ENCODE data around the gene FAM107A. TPM values are rescaled to one million over a fixed set of nuclear protein-coding genes. Genes with fewer than 3 reads are reported as not detected.

The FAM107A gene
- total and polyA plus RNA-seq, 9 of the 15 experiments (the other 6 are each of a cell fraction or from before 2014, with no cell fraction given), result 0.07 TPM; not detected in 8

DNA sequence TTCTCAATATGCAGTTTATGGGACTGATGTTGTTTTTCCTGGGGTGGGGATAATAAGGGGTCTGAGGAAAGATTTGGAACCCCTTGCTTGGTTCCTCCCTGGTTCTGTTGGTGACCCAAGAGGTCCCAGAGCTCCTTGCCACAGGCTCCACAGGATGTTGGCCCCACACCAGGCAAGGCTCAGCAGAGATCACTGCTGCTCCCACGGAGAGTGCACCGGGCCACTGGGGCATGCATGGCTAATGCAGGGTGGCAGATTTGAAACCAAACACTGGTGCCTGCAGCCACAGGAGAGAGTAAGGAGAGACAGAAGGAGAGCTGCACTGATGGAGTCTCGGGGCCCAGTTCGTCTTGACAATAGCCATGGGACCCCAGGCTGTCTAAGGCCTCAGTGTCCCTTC, 2.5 kb downstream of the FAM107A start:
- ChIA-PET POLR2A (interaction anchor here (0.6 kb wide), 1 partner anchor 445 kb away, joined by 3 read pairs; no protein-coding TSS in a partner anchor), CTCF (ENCODE audit: low intra/inter-chr PET ratio) (no interaction called here)
- Histone ChIP-seq H3K79me2 (ENCODE audit: control insufficient read depth, insufficient read depth, low read length) (no peaks in the 10 kb centered on the region), H3K27ac (ENCODE audit: extremely low read depth, low read depth, low read length) (no peak overlapping the region), H2AFZ (ENCODE audit: low read depth, low read length) (no peak overlapping the region), H3K9me3 (replicated peaks; ENCODE audit: control insufficient read depth, insufficient read depth, low read depth, low read length) (no peaks in the 10 kb centered on the region), H3K27me3 (ENCODE audit: control insufficient read depth in 2 of 2, insufficient read depth in 2 of 2, low read length in 2 of 2) (peaks cover 2 to 47% of the 10 kb centered on the region in 2 experiments; a peak in 3 of 5 replicates), H3K9me1 (ENCODE audit: control insufficient read depth, insufficient read depth, low read length) (no peaks in the 10 kb centered on the region), H3K4me2 (ENCODE audit: insufficient read depth, low read length) (no peak overlapping the region), H3K36me3 (ENCODE audit: control insufficient read depth, insufficient read depth, low read length) (no peaks in the 10 kb centered on the region), H3K4me3 (no peak overlapping the region), H3K4me1 (replicated peaks in 1 of 2; ENCODE audit: control insufficient read depth in 2 of 2, insufficient read depth in 2 of 2, low read length in 2 of 2) (no peaks in the 10 kb centered on the region), H3K9ac (ENCODE audit: insufficient read depth in 1 of 2, low read depth in 2 of 2, low read length in 2 of 2) (no peak overlapping the region), H4K20me1 (replicated peaks; ENCODE audit: control insufficient read depth, insufficient read depth, low read length) (no peaks in the 10 kb centered on the region)
- BruUV-seq (replicated peaks), result no TSS peak
- DNase-seq (ENCODE audit: extremely low read depth in 1 of 4, low spot score in 3 of 4), result no peak
- TF ChIP-seq TCF7 (IDR thresholded peaks at IDR 0.05; ENCODE audit: borderline replicate concordance) (no peak), MAFK (IDR thresholded peaks at IDR 0.05; ENCODE audit: low read length) (no peak), CBX3 (IDR thresholded peaks at IDR 0.05; ENCODE audit: borderline replicate concordance in 1 of 2, low read length in 2 of 2) (no peak)
- ATAC-seq, result no peak
- in situ Hi-C loops (cut with MboI), result no loop called here
- FAIRE-seq, result no peak
- 0% methylated on average over 4 of the region's 4 CpGs for WGBS (ENCODE audit: insufficient coverage, low coverage, missing lambda C conversion rate)
- intact Hi-C loops (cut with micrococcal nuclease), result no loop called here

DNA sequence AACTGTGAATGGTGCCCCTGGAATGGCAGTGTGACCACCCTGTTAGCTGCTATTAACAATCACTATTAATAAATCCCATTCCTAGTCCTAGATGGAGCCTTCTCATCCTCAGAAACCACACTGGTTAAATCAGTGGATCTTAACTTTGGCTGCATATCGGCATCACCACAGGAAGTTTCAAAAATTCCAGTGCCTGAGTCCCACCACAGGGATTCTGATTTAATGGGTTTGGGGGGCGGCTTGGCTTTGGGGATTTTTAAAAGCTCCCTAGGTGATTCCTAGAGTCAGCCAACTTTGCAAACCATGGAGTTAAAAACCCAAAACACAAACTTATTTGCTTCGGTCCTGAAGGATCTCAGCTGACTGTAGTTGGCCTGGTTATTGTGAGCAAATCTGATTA, 3.1 kb downstream of the FAM107A start:
- Histone ChIP-seq H3K9ac (ENCODE audit: insufficient read depth in 1 of 2, low read depth in 2 of 2, low read length in 2 of 2) (no peak overlapping the region), H3K36me3 (ENCODE audit: control insufficient read depth, insufficient read depth, low read length) (no peaks in the 10 kb centered on the region), H2AFZ (ENCODE audit: low read depth, low read length) (no peak overlapping the region), H3K4me1 (replicated peaks in 1 of 2; ENCODE audit: control insufficient read depth in 2 of 2, insufficient read depth in 2 of 2, low read length in 2 of 2) (no peaks in the 10 kb centered on the region), H3K79me2 (ENCODE audit: control insufficient read depth, insufficient read depth, low read length) (no peaks in the 10 kb centered on the region), H4K20me1 (replicated peaks; ENCODE audit: control insufficient read depth, insufficient read depth, low read length) (no peaks in the 10 kb centered on the region), H3K27ac (ENCODE audit: extremely low read depth, low read depth, low read length) (no peak overlapping the region), H3K9me1 (ENCODE audit: control insufficient read depth, insufficient read depth, low read length) (no peaks in the 10 kb centered on the region), H3K9me3 (replicated peaks; ENCODE audit: control insufficient read depth, insufficient read depth, low read depth, low read length) (no peaks in the 10 kb centered on the region), H3K4me3 (no peak overlapping the region), H3K27me3 (ENCODE audit: control insufficient read depth in 2 of 2, insufficient read depth in 2 of 2, low read length in 2 of 2) (peaks cover 2 to 47% of the 10 kb centered on the region in 2 experiments; a peak in 3 of 5 replicates), H3K4me2 (ENCODE audit: insufficient read depth, low read length) (no peak overlapping the region)
- 0% methylated on average over 3 of the region's 3 CpGs for WGBS (ENCODE audit: insufficient coverage, low coverage, missing lambda C conversion rate)
- TF ChIP-seq NCOA6 (IDR thresholded peaks at IDR 0.05) (no peak), SRSF1 (IDR thresholded peaks at IDR 0.05; ENCODE audit: low read depth, low read length) (no peak), SMAD4 (CRISPR knock-in tag; conservative IDR thresholded peaks at IDR 0.05) (no peak), STAT5A (IDR thresholded peaks at IDR 0.05; ENCODE audit: borderline replicate concordance, low read length) (no peak), ZNF668 (CRISPR knock-in tag; IDR thresholded peaks at IDR 0.05) (no peak), JUN (IDR thresholded peaks at IDR 0.05; ENCODE audit: borderline replicate concordance, low read depth, low read length) (no peak), JUN (CRISPR knock-in tag; IDR thresholded peaks at IDR 0.05; ENCODE audit: borderline replicate concordance) (no peak), SNIP1 (IDR thresholded peaks at IDR 0.05; ENCODE audit: low read depth) (no peak), MCM5 (IDR thresholded peaks at IDR 0.05; ENCODE audit: low read depth) (no peak), ARNT (IDR thresholded peaks at IDR 0.05) (no peak), ARID3A (IDR thresholded peaks at IDR 0.05; ENCODE audit: borderline replicate concordance, low read depth, low read length) (no peak), ZKSCAN3 (CRISPR knock-in tag; IDR thresholded peaks at IDR 0.05) (no peak)
- TF ChIP-seq, protein P1, sequence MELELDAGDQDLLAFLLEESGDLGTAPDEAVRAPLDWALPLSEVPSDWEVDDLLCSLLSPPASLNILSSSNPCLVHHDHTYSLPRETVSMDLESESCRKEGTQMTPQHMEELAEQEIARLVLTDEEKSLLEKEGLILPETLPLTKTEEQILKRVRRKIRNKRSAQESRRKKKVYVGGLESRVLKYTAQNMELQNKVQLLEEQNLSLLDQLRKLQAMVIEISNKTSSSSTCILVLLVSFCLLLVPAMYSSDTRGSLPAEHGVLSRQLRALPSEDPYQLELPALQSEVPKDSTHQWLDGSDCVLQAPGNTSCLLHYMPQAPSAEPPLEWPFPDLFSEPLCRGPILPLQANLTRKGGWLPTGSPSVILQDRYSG (tag; conservative IDR thresholded peaks at IDR 0.05; ENCODE audit: low read depth), result no peak
- in situ Hi-C loops (cut with MboI), result no loop called here
- no peak for DNase-seq (ENCODE audit: extremely low read depth in 1 of 4, low spot score in 3 of 4)
- POLR2A ChIA-PET, result interaction anchor here (0.6 kb wide), 1 partner anchor 444 kb away, joined by 3 read pairs; no protein-coding TSS in a partner anchor
- intact Hi-C loops (cut with micrococcal nuclease), result no loop called here
- ATAC-seq, result no peak
- no TSS peak for BruUV-seq (replicated peaks)
- FAIRE-seq, result no peak
- CTCF ChIA-PET (ENCODE audit: low intra/inter-chr PET ratio), result no interaction called here
